ENCODE measurements around the gene TSSK2.

TSSK2 gene

GRCh38 chr22:19117111-19117512 is 14.0 kb upstream of the TSSK2 start:
- no peak overlapping the region for H3K27ac ChIP-seq (ENCODE audit: low read depth, low read length)
- no peaks in the 10 kb centered on the region for H3K27me3 ChIP-seq (ENCODE audit: low read length)
- H3K9ac ChIP-seq (ENCODE audit: low read length) = no peak overlapping the region
- H2AFZ ChIP-seq (ENCODE audit: low read depth, low read length, severe bottlenecking) = no peak overlapping the region
- no peak overlapping the region for H3K4me2 ChIP-seq (ENCODE audit: low read depth, low read length, poor library complexity, severe bottlenecking)
- H3F3A ChIP-seq (ENCODE audit: insufficient read depth) = 0 out of 2 replicates have a peak, but pooled peaks cover 2% of the 10 kb centered on the region
- TF ChIP-seq CTCF (IDR thresholded peaks at IDR 0.05; ENCODE audit: insufficient read depth, low read length, poor library complexity, severe bottlenecking) (no peak), EZH2phosphoT487 (conservative IDR thresholded peaks at IDR 0.05; ENCODE audit: low read length) (no peak)
- no peaks in the 10 kb centered on the region for H3K9me3 ChIP-seq (ENCODE audit: insufficient read depth, low read length)
- H3K9me2 ChIP-seq (replicated peaks; ENCODE audit: insufficient read depth, low read length) = no peaks in the 10 kb centered on the region
- H3K4me3 ChIP-seq (ENCODE audit: insufficient read depth, low read length, poor library complexity, severe bottlenecking) = no peak overlapping the region
- peaks cover 59% of the 10 kb centered on the region for H3K79me2 ChIP-seq (ENCODE audit: insufficient read depth, low read length)
- H3K36me3 ChIP-seq (ENCODE audit: low read length) = no peaks in the 10 kb centered on the region
- no peaks in the 10 kb centered on the region; the same call in 1 of the 2 replicates for H4K20me1 ChIP-seq (ENCODE audit: low read depth, low read length)

GRCh38 chr22:19118329-19118880 is 12.7 kb upstream of the TSSK2 start:
- Histone ChIP-seq H3K4me3 (ENCODE audit: insufficient read depth, low read length, poor library complexity, severe bottlenecking) (no peak overlapping the region), H3K9me3 (ENCODE audit: insufficient read depth, low read length) (no peaks in the 10 kb centered on the region), H3K9ac (ENCODE audit: low read length) (no peak overlapping the region), H3F3A (ENCODE audit: insufficient read depth) (0 out of 2 replicates have a peak, but pooled peaks cover 2% of the 10 kb centered on the region), H3K9me2 (replicated peaks; ENCODE audit: insufficient read depth, low read length) (no peaks in the 10 kb centered on the region), H2AFZ (ENCODE audit: low read depth, low read length, severe bottlenecking) (no peak overlapping the region), H3K27me3 (ENCODE audit: low read length) (no peaks in the 10 kb centered on the region), H4K20me1 (ENCODE audit: low read depth, low read length) (no peaks in the 10 kb centered on the region; the same call in 1 of the 2 replicates), H3K4me2 (ENCODE audit: low read depth, low read length, poor library complexity, severe bottlenecking) (peak overlapping the region; percentile 18), H3K79me2 (ENCODE audit: insufficient read depth, low read length) (peaks cover 53% of the 10 kb centered on the region), H3K36me3 (ENCODE audit: low read length) (no peaks in the 10 kb centered on the region), H3K27ac (ENCODE audit: low read depth, low read length) (no peak overlapping the region)
- TF ChIP-seq CTCF (IDR thresholded peaks at IDR 0.05; ENCODE audit: insufficient read depth, low read length, poor library complexity, severe bottlenecking) (no peak), EZH2phosphoT487 (conservative IDR thresholded peaks at IDR 0.05; ENCODE audit: low read length) (no peak)

GRCh38 chr22:19119949-19120348 is 11.2 kb upstream of the TSSK2 start:
- Histone ChIP-seq H3K36me3 (ENCODE audit: low read length) (no peaks in the 10 kb centered on the region), H2AFZ (ENCODE audit: low read depth, low read length, severe bottlenecking) (no peak overlapping the region), H4K20me1 (ENCODE audit: low read depth, low read length) (no peaks in the 10 kb centered on the region; the same call in 1 of the 2 replicates), H3K9ac (ENCODE audit: low read length) (no peak overlapping the region), H3K79me2 (ENCODE audit: insufficient read depth, low read length) (peaks cover 48% of the 10 kb centered on the region), H3K4me2 (ENCODE audit: low read depth, low read length, poor library complexity, severe bottlenecking) (no peak overlapping the region), H3K4me3 (ENCODE audit: insufficient read depth, low read length, poor library complexity, severe bottlenecking) (no peak overlapping the region), H3K27me3 (ENCODE audit: low read length) (no peaks in the 10 kb centered on the region), H3F3A (ENCODE audit: insufficient read depth) (0 out of 2 replicates have a peak, but pooled peaks cover 2% of the 10 kb centered on the region), H3K27ac (ENCODE audit: low read depth, low read length) (no peak overlapping the region), H3K9me2 (replicated peaks; ENCODE audit: insufficient read depth, low read length) (no peaks in the 10 kb centered on the region), H3K9me3 (ENCODE audit: insufficient read depth, low read length) (no peaks in the 10 kb centered on the region)
- TF ChIP-seq EZH2phosphoT487 (conservative IDR thresholded peaks at IDR 0.05; ENCODE audit: low read length) = no peak
- no peak for TF ChIP-seq CTCF (IDR thresholded peaks at IDR 0.05; ENCODE audit: insufficient read depth, low read length, poor library complexity, severe bottlenecking)

All from SU-DHL-6 (cell line).